GM21360 (cell line): ENCODE data around the gene IFI27.

Source experiments
- ATAC-seq: cut with Tn5 transposase; IDR thresholded peaks from one replicate; pipeline ENCODE4 v1.9.1; 2021; ENCODE audit warnings: mild to moderate bottlenecking, moderate library complexity; ENCODE audit not compliant: unreplicated experiment

The IFI27 gene

DNA sequence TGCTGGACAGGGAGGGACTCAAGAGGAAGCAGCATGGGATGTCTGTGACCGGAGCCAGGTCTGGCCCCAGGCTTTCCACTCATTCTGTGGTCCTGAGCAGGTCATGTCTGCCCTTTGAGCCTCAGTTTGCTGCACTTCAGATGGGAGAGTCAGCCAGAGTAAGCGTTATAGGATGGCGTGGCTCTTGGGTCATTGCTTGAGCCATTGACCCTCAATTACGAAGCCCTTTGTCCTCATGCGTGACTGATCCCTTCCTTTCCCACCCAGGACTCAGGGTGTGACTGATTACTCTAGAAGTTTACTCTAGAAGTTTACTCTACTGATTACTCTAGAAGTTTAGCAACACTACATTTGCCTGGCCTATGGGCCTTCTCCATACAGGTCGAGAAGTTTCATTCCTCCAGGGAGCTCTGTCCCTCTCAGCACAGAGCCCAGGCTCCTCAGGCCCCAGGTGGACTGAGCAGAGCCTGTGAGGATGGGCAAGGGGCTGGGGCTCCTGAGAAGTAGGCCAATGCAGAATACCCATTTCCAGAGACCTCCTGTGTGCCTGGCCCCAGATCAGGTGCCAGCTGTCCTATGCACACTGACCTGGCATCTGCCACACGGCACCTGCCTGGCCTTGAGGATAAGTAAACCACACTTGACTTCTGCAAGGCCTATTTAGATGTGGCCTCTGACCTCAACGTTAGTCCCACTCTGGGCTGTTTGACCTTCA lies 7.6 kb upstream of the IFI27 start:
- no peak for ATAC-seq

DNA sequence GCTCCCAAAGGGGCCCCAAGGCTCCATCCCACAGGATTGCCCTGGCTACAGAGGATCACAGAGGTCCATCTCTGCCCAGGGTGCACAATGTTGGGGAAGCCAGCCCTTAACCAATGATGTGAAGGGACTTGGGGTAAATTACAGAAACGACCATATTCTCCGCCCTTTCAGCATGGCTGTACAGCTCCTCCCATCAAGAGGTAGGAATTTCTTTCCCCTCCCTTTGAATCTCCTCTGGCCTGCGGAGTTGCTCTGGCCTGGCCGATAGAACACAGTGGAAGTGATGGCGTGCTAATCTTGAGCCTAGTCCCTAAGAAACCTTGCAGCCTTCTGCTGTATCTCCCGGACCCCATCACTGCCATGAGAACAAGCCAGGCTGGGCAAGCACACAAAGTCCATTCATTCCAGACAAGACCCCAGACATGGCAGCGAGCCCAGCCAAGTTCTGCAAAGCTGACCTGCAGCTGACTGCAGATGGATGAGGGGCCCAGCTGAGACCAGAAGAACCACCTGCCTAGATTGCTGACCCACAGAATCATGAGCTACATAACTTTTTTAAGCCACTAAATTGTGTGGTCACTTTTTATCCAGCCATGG lies 6.9 kb upstream of the IFI27 start:
- ATAC-seq = no peak

DNA sequence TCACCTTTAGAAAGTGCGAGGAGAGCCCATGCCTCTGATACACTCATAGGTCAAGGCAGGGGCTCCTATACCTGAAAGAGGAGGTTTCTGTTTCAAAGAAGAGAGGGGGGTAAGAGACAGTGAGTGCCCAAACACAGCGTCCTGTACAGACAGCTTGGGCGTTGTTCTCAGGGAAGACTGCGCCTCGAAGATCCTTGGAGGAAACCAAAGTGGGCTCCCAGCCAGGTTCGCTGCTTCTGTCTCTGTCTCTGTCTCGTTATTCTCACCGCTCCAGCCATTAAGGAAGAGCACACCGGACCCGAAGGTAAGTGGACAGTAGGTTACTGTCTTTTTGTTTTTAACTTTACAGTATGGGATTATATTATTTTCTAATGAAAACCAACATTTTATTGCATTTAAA lies 5.8 kb upstream of the IFI27 start:
- ATAC-seq = no peak

DNA sequence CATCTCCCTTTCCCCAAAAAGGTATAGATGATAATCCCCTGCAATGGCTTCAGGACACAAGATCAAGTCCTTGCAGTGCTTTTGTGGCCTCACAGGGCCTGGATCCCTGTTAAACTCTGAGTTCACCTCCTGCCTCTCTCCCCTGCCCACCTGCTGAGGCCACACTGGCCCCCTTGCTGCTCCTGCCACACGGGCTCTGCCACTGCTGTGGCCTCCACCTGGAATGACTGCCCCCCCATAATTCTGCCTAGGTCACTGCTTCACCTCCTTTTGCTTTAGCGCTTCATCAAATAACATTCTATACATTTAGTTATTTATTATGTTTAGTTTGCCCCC lies 653 bp upstream of the IFI27 start:
- no peak for ATAC-seq

DNA sequence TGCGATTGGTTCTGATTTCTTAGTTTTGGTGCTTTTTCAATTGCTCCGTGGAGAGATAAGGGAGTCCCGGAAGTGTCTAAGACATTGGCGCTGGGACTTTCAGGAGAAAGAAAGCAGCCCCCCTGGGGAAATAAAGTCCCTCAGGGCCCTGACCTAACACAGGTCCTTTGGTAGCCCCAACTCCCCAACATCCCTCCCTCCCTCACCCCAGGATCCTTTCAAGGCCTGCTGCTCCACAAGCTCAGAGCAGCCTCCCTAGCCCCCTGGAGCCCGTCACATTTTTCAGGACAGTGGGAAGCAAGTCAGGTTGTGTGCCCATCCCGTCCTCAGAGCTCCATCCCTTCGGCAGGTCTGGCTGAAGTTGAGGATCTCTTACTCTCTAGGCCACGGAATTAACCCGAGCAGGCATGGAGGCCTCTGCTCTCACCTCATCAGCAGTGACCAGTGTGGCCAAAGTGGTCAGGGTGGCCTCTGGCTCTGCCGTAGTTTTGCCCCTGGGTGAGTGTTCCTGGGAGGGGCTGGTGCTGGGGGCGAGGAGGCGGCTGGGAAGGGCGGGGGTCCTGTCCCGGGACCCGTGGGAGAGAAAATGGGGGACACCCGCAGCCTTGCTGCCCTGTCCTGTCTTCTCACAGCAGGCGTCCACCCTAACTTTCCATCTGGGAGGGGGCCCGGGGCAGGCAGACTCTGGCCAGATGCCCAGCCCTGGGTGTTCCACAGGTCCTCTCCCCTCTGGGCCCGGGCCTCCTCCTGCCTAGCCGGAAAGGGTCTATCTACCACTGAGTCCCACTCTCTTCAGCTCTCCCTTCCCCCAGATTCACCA lies 950 bp downstream of the IFI27 start:
- ATAC-seq = no peak

DNA sequence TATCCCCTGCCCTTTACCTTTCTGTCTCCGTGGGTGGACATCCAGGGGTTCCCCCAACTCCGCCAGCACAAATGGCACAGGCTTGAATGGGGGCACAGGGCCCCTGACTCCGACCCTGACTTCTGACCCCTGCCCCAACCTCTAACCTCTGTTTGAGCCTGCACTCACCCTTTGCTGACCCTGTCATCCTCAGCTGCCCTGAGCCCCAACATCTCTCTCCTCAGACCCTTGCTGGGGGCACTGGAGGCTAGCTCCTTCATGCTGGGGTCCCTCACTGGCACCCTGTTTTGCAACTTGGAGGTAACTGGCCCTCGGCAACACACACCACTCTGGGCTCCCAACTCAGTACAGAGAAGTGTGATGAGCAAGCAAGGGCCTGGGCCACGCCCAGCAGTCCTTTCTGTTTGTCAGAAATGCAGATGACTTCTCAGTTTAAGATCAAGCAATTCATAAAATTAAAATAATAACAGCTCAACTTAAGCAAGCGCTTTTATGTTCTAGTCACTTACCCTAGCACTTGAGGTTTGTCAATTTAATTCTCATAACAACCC lies 2.1 kb downstream of the IFI27 start:
- ATAC-seq = no peak

DNA sequence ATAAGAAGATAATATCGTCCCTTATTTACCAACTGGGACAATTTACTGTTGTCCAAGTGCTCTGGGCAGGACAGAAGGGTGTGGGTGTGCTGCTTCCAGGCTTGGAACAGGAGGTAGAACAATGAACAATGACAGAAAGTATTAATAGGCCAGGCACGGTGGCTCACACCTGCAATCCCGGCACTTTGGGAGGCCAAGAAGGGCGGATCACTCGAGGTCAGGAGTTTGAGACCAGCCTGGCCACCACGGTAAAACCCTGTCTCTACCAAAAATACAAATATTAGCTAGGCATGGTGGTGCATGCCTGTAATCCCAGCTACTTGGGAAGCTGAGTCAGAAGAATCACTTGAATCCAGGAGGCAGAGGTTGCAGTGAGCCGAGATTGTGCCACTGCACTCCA lies 2.5 kb downstream of the IFI27 start:
- ATAC-seq = no peak

DNA sequence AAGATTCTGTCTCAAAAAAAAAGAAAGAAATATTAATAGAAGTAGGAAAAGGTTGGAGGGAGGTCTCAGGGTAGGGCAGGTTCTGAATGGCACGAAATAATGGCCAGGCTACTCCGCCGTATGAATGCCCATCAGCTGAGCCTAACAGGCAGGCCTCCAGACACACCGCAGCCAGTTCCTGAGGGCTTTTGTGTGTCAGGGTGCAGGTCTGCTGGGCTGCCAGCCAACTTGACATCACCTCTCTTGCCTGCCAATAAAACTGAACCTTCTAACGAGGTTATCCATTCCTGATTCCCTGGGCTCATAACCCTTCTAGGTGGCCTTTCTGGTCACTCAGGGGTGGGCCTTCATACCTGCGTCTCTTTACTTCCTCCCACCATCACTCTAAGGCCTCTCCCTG lies 3.0 kb downstream of the IFI27 start:
- ATAC-seq = no peak

DNA sequence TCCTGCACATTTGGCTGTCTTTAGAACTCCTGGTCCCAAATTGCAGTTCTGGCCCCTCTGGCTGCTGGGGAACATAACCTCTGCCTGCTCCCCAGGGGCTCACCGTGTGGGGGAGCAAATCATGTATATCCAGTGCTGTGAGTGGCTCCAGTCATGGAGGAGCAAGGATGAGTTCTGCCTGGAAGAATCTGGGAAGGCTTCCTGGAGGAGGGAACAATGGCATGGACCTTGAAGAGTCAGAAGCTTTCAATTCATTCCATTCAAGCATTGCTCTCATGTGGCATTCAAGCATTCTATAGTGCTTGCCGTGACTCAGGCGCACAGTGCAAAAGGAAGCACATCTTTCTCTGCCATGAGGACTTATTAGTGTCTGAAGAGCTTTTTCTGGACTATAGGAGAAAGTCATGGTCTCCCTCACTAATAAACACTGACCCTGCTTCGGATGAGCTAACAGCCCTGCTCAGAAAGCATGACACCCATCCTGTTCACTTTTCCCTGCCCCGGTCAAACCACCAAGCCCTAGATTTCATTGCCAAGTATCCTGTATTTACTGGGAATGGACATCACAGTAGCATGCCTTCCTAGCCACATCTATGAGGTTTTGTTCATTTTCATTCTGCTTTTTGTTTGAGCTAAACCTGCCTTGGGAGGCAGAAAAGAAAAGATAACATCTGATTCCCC lies 3.5 kb downstream of the IFI27 start:
- ATAC-seq = no peak

DNA sequence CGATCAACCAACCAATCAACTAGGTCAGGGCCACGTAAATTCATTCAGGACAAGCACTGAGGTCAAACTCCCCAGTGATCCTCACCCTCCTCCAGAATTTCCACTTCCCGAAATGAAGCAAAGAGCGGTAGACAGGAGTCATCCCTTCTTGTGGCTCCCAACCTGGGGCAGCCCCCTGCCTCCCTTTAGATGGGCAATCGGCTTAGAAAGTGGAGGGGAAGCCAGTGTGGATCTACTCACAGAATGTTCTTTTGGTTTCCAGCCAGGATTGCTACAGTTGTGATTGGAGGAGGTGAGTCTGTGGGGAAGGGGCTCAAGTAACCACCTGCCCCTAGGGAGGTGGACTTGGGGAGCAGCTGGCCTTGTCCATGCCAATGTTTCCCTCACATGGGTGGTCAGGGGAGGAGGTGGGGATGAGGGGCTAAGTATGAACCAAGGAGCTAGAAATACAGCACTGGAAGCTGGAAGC lies 4.1 kb downstream of the IFI27 start:
- ATAC-seq = no peak

DNA sequence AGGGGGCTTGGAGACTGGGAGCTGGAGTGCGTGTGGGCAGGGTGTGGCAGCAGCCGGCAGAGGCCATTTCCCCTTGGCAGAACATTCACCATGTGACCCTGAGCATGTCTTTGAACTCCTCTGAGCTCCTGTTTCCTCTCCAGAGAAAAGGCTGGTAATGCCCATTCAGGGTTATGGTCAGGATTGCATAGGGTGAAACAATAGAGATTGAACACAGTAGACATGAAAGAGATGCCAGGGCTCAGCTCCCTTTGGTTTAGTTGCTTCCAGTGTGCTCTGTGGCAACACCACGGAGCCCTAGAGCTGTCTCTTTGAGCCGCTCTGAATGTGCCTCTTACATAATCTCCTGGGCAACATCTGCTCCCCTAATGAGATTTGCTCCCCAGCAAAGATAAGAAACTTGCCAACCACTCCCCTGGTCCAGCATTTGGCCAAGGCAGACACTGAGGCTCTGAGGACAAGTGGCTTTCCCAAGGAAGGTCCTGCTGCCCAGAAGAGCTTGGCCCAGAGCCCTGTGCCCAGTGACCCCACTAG lies 4.6 kb downstream of the IFI27 start:
- ATAC-seq = no peak

DNA sequence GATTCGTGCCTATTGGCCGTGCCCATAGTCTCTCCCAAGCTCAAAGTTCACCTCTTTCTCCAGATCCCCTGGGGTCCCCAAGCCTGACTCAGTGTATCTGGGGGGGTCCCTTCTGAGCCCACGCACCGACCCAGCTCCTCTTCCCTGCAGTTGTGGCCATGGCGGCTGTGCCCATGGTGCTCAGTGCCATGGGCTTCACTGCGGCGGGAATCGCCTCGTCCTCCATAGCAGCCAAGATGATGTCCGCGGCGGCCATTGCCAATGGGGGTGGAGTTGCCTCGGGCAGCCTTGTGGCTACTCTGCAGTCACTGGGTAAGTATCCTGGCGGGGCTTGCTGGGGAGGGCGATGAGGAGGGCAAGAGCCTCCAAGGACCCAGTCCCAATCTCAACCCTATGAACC lies 5.1 kb downstream of the IFI27 start:
- no peak for ATAC-seq

DNA sequence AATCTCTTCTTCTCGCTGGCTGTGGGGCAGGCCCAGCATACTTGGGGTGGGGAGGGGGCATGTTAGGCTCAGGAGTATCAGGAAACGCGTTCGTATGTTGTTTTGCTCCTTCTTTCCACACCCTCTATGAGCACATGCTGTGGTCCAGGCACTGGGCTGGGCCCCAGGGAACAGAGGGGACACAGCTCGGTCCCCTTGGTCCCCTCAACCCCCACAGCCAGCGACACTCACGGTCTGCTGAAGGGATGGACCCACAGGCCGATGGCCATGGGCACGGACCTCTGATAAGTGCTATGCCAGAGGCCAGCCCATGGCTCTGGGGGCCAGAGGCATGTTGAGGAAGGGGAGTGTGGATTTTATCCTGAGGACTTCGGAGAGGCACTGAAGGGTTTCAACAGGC lies 6.2 kb downstream of the IFI27 start:
- ATAC-seq = no peak

DNA sequence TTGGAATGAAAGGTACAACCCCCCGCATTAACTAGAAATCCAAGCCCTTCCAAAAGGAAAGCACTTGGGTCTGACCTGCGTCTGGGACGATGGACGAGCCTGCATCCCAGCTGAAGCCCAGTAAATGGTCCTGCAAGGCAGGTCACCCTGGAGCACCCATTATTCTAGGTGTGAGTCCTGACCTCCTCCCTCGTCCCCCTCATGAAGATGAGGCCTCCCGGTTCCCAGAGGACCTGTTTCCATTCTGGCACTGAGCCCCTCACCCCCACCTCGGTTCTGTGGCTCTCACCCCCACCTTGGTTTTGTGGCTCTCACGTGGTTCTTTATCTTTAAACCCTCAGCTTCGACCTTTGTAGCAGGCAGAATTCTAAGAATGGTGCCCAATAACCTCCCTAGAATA lies 7.3 kb downstream of the IFI27 start:
- no peak for ATAC-seq

DNA sequence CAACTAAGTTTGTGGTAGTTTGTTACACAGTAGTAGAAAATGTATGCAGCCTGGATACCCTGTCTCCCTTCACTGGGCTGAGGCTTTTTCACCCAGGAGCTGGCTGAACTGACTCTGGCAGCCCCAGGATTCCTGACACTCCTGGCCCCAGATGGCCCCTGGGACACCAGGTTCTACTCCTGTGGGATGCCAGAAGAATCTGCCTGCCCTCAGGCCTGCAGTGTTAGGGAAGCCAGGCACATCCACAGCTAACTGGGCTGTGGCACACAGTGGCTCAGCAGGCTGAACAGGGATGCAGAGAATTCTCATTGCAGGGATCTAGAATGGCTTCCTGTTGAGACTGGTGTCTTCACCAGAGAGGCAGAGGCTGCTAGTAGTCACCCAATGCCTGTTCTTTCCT lies 8.5 kb downstream of the IFI27 start:
- no peak for ATAC-seq

DNA sequence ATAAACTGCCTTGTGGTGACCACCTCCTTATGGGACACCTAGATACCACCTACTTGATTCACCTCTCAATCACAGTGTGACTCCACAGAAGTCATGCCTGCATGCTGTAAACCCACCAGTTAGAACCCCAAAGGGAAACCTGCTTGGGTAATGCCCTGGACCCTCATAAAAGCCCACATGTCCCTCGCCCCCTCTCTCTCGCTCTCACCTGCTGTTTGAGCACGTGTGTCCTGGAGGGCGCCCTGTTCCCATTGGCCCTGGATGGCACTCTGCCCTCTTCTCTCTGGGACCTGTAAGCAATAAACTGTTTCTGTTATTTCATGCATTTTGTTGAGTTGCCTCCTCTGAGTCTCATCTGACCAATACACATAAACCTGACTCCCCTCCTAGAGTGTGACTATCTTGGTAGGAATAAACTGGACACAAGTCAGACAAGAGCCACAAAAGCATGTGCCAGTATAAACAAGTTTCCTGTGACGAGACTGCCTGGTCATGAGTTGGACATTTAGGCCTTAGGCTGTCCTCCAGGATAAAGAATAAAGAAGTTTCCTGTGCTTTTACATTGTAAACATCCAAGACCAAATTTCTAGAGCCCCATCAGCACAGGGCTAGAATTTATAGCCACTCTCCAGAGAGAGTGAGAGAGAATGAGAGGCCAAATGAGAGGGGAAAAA lies 10.3 kb downstream of the IFI27 start:
- no peak for ATAC-seq

DNA sequence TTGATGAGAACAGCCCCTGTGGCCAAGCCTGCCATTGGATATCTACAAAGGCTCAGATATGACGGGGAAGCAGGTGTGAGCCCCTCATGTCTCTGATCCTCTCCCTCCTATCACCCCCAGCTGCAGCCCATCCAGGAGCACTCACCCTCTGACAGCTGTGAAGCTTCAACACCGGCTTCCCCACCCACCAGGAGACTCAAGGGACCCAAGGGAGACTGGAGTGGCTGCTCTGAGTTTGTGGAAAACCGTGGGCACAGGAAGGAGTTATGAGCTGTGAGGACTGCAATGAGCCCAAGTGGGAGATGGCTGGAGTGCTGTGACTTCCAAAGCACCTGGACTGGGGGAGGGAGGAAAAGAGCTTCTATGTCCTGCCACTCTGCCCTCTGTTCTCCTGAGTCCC lies 10.9 kb downstream of the IFI27 start:
- ATAC-seq = no peak

DNA sequence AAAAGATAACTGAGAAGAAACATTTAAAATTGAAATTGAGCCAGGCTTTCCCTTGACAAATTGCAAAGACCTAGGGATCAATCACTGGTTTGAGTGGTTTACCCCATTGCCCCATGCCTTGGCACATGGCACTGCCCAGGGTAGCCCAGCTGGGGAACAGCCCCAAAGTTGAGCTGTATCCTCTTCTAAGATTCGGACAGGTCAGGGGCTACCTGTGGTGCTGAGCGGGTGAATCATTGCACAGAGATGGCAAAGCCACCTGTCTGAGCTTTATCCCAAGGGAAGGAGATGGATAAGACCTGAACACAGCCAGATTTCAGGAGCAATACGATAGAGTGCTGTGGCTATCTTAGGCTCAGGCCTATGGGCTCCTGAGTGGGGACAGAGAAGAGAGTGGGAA lies 11.9 kb downstream of the IFI27 start:
- ATAC-seq = no peak

DNA sequence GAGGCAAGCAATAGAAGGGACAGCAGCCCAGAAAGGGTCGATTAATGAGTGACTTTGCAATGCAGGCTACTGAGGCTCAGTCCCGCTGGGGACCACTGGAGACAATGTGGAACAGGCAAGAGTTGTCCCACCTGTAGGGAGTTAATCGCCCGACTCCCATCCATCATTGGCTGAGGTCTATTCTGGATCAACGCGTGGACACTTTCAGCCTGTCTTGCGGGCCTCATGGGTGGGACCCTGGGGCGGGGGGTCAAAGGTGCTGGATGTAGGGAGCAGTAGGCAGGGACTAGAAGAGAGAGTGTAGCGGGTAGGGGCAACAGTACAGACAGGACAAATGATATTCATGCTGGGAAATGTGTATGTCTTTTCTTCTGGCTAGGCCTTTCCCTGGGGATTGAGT lies 12.8 kb downstream of the IFI27 start:
- ATAC-seq = no peak

DNA sequence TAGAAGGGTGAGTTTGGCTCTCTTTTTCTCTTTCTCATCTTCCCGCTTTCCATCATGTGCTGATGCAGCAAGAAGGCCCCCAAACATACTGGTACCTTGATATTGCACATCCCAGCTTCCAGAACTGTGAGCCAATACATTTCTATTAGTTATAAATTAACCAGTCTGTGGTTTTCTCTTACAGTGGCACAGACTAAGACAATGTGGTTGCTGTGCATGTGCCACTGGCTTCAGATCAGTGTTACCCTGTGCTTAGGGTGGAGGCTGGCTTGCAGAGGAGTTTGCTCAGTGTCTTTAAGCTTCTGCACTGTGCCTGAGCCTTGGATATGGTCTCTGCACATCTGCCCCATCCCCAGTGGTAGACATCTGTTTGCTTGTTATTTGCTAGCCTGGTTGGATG lies 13.3 kb downstream of the IFI27 start:
- no peak for ATAC-seq
